HepG2 (cell line): ENCODE data around the gene TLCD3A. TPM values are rescaled to one million over a fixed set of nuclear protein-coding genes. Genes with fewer than 3 reads are reported as not detected.

Experiments
- ARNT2 ChIP-seq: sonication (generic); formaldehyde crosslinking; IDR thresholded peaks from 2 replicates; pipeline ENCODE4 v1.8.0; 2022; ENCODE audit warnings: mild to moderate bottlenecking, low read depth, missing genetic modification reagents, moderate library complexity
- ASH2L ChIP-seq: fragments of 300-600, 200-600 bp; sonication (generic); IDR thresholded peaks from 2 replicates; pipeline ENCODE4 v1.7.0; 2017; ENCODE audit warnings: low read depth, mild to moderate bottlenecking, moderate library complexity, mixed read lengths, low read length; ENCODE audit not compliant: insufficient read length
- HDAC1 ChIP-seq: sonication (generic); formaldehyde crosslinking; IDR thresholded peaks from 2 replicates; pipeline ENCODE4 v1.5.1; 2020; ENCODE audit warnings: mild to moderate bottlenecking, missing genetic modification reagents
- HOXA5 ChIP-seq: sonication (generic); formaldehyde crosslinking; IDR thresholded peaks from 2 replicates; pipeline ENCODE4 v1.4.0; 2020; ENCODE audit warnings: missing genetic modification reagents
- HOXD1 ChIP-seq: sonication (generic); formaldehyde crosslinking; IDR thresholded peaks from 2 replicates; pipeline ENCODE4 v1.5.0; 2020; ENCODE audit warnings: missing genetic modification reagents
- MED13 ChIP-seq: sonication (generic); formaldehyde crosslinking; IDR thresholded peaks from 2 replicates; pipeline ENCODE4 v1.5.0; 2020; ENCODE audit warnings: missing genetic modification reagents
- POLR2G ChIP-seq: fragments of 200-400 bp; formaldehyde crosslinking; IDR thresholded peaks from 2 replicates; pipeline ENCODE4 v1.6.1; 2018; ENCODE audit warnings: mild to moderate bottlenecking, low read depth, low read length, moderate library complexity
- RAD21 ChIP-seq: fragments of 450-650 bp; formaldehyde crosslinking; IDR thresholded peaks from 2 replicates; pipeline ENCODE4 v1.5.0; 2020; ENCODE audit warnings: mild to moderate bottlenecking
- ZNF143 ChIP-seq: sonication (generic); formaldehyde crosslinking; IDR thresholded peaks from 2 replicates; pipeline ENCODE4 v1.4.0; 2020; ENCODE audit warnings: missing genetic modification reagents
- ZNF460 ChIP-seq: sonication (generic); formaldehyde crosslinking; IDR thresholded peaks from 2 replicates; pipeline ENCODE4 v1.5.1; 2020; ENCODE audit warnings: missing genetic modification reagents, mild to moderate bottlenecking, borderline replicate concordance
- ZNF792 ChIP-seq: IDR thresholded peaks from 2 replicates; pipeline ENCODE4 v1.6.1; 2016
- polyA plus RNA-seq, 8 experiments: library from polyadenylated mRNA; depleted of rRNA in 3 of 8; stranded (reverse) in 7 of 8; unstranded in 1 of 8; fragments of >200 nt; fragmentation: Illumina TruSeq in 4 of 8; extraction: Trizol in 4 of 8; gene quantifications; 2 replicates each; pipeline versions ENCODE4 v1.2.1 to v1.2.3, GENCODE V29; 2011 to 2016; ENCODE audit warnings: low read depth in 4 of 8, missing spikeins in 1 of 8, mixed read lengths in 1 of 8; ENCODE audit not compliant: insufficient read depth in 1 of 8
- total RNA-seq, 5 experiments: library from RNA; depleted of rRNA; stranded (reverse); fragments of >200 nt; fragmentation: Illumina TruSeq; extraction: Trizol; gene quantifications; 2 replicates each; pipeline ENCODE4 v1.2.3, GENCODE V29; 2016; ENCODE audit warnings: low read depth in 1 of 5
- TF ChIP-seq, protein P1 (sequence below): sonication (generic); formaldehyde crosslinking; IDR thresholded peaks from 2 replicates; pipeline ENCODE4 v1.4.0; 2020; ENCODE audit warnings: mild to moderate bottlenecking, missing genetic modification reagents
- TF ChIP-seq, protein P2 (sequence below): sonication (generic); formaldehyde crosslinking; IDR thresholded peaks from 2 replicates; pipeline ENCODE4 v1.4.0; 2020; ENCODE audit warnings: mild to moderate bottlenecking, missing genetic modification reagents
- TF ChIP-seq, protein P3 (sequence below): sonication (generic); formaldehyde crosslinking; IDR thresholded peaks from 2 replicates; pipeline ENCODE4 v1.9.0; 2021; ENCODE audit warnings: missing genetic modification reagents, borderline replicate concordance
- TF ChIP-seq, protein P4 (sequence below): sonication (generic); formaldehyde crosslinking; IDR thresholded peaks from 2 replicates; pipeline ENCODE4 v1.4.0; 2020; ENCODE audit warnings: missing genetic modification reagents
- TF ChIP-seq, protein P5 (sequence below): sonication (generic); formaldehyde crosslinking; IDR thresholded peaks from 2 replicates; pipeline ENCODE4 v1.4.0; 2020; ENCODE audit warnings: missing genetic modification reagents

TLCD3A gene
- total and polyA plus RNA-seq, 2 of the 13 experiments (the other 11 are each of a cell fraction or from before 2014, with no cell fraction given) = 25.2 to 46.6 TPM

DNA sequence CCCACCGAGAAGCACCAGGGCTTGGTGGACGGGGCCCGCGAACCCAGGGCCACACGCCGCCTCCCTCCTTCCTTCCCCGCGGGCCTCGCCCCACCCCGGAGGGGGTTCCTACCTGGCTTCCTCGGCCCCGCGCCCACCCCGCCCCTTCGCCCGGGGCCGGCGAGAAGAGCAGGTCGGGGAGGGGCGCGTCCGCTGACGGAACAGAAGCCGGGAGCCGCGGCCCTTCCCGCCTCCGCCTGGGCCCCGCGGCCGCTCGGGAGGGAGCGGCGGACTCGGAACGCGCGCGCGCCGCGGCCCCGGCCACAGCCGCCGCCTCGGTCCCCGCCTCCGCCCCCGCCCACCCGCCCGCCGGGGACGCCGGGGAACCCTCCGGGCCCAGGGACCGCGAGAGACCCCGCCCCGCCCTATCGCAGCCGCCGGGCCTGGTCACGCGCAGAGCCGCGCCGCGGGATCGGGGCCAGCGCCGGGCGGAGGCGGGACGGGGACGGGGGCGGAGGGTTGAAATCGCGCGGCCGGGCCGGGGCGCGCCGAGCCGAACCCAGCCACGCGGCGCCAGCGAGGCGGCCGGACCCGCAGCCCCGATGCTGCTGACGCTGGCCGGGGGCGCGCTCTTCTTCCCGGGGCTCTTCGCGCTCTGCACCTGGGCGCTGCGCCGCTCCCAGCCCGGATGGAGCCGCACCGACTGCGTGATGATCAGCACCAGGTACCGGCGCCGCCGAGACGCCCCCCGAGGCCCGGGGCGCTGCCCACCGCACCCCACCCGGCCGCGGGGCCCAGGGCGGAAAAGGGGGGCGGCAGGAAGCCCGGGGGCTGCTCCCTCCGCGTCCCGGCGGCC lies at the start of gene TLCD3A (continued):
- TF ChIP-seq, protein P1, sequence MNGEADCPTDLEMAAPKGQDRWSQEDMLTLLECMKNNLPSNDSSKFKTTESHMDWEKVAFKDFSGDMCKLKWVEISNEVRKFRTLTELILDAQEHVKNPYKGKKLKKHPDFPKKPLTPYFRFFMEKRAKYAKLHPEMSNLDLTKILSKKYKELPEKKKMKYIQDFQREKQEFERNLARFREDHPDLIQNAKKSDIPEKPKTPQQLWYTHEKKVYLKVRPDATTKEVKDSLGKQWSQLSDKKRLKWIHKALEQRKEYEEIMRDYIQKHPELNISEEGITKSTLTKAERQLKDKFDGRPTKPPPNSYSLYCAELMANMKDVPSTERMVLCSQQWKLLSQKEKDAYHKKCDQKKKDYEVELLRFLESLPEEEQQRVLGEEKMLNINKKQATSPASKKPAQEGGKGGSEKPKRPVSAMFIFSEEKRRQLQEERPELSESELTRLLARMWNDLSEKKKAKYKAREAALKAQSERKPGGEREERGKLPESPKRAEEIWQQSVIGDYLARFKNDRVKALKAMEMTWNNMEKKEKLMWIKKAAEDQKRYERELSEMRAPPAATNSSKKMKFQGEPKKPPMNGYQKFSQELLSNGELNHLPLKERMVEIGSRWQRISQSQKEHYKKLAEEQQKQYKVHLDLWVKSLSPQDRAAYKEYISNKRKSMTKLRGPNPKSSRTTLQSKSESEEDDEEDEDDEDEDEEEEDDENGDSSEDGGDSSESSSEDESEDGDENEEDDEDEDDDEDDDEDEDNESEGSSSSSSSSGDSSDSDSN (CRISPR knock-in tag) = peak; percentile 76
- TF ChIP-seq ASH2L (peak; percentile 54), MED13 (0 out of 2 replicates have a peak, but pooled peaks have one; percentile 25), POLR2G (peak; percentile 62), HOXD1 (CRISPR knock-in tag) (0 out of 2 replicates have a peak, but pooled peaks have one; percentile 70), HDAC1 (0 out of 2 replicates have a peak, but pooled peaks have one; percentile 15), ZNF460 (CRISPR knock-in tag) (no peak), ZNF792 (0 out of 2 replicates have a peak, but pooled peaks have one; percentile 16), ARNT2 (CRISPR knock-in tag) (0 out of 2 replicates have a peak, but pooled peaks have one; percentile 9), HOXA5 (CRISPR knock-in tag) (peak; percentile 56; the same call in 1 of the 2 replicates), RAD21 (CRISPR knock-in tag) (peak; percentile 18; the same call in 1 of the 2 replicates), ZNF143 (CRISPR knock-in tag) (0 out of 2 replicates have a peak, but pooled peaks have one; percentile 3)
- TF ChIP-seq, protein P2, sequence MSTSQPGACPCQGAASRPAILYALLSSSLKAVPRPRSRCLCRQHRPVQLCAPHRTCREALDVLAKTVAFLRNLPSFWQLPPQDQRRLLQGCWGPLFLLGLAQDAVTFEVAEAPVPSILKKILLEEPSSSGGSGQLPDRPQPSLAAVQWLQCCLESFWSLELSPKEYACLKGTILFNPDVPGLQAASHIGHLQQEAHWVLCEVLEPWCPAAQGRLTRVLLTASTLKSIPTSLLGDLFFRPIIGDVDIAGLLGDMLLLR (CRISPR knock-in tag) = 0 out of 2 replicates have a peak, but pooled peaks have one; percentile 17
- TF ChIP-seq, protein P3, sequence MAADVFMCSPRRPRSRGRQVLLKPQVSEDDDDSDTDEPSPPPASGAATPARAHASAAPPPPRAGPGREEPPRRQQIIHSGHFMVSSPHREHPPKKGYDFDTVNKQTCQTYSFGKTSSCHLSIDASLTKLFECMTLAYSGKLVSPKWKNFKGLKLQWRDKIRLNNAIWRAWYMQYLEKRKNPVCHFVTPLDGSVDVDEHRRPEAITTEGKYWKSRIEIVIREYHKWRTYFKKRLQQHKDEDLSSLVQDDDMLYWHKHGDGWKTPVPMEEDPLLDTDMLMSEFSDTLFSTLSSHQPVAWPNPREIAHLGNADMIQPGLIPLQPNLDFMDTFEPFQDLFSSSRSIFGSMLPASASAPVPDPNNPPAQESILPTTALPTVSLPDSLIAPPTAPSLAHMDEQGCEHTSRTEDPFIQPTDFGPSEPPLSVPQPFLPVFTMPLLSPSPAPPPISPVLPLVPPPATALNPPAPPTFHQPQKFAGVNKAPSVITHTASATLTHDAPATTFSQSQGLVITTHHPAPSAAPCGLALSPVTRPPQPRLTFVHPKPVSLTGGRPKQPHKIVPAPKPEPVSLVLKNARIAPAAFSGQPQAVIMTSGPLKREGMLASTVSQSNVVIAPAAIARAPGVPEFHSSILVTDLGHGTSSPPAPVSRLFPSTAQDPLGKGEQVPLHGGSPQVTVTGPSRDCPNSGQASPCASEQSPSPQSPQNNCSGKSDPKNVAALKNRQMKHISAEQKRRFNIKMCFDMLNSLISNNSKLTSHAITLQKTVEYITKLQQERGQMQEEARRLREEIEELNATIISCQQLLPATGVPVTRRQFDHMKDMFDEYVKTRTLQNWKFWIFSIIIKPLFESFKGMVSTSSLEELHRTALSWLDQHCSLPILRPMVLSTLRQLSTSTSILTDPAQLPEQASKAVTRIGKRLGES (CRISPR knock-in tag) = 0 out of 2 replicates have a peak, but pooled peaks have one; percentile 0
- TF ChIP-seq, protein P4, sequence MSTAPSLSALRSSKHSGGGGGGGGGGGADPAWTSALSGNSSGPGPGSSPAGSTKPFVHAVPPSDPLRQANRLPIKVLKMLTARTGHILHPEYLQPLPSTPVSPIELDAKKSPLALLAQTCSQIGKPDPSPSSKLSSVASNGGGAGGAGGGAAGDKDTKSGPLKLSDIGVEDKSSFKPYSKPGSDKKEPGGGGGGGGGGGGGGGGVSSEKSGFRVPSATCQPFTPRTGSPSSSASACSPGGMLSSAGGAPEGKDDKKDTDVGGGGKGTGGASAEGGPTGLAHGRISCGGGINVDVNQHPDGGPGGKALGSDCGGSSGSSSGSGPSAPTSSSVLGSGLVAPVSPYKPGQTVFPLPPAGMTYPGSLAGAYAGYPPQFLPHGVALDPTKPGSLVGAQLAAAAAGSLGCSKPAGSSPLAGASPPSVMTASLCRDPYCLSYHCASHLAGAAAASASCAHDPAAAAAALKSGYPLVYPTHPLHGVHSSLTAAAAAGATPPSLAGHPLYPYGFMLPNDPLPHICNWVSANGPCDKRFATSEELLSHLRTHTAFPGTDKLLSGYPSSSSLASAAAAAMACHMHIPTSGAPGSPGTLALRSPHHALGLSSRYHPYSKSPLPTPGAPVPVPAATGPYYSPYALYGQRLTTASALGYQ = no peak
- TF ChIP-seq, protein P5, sequence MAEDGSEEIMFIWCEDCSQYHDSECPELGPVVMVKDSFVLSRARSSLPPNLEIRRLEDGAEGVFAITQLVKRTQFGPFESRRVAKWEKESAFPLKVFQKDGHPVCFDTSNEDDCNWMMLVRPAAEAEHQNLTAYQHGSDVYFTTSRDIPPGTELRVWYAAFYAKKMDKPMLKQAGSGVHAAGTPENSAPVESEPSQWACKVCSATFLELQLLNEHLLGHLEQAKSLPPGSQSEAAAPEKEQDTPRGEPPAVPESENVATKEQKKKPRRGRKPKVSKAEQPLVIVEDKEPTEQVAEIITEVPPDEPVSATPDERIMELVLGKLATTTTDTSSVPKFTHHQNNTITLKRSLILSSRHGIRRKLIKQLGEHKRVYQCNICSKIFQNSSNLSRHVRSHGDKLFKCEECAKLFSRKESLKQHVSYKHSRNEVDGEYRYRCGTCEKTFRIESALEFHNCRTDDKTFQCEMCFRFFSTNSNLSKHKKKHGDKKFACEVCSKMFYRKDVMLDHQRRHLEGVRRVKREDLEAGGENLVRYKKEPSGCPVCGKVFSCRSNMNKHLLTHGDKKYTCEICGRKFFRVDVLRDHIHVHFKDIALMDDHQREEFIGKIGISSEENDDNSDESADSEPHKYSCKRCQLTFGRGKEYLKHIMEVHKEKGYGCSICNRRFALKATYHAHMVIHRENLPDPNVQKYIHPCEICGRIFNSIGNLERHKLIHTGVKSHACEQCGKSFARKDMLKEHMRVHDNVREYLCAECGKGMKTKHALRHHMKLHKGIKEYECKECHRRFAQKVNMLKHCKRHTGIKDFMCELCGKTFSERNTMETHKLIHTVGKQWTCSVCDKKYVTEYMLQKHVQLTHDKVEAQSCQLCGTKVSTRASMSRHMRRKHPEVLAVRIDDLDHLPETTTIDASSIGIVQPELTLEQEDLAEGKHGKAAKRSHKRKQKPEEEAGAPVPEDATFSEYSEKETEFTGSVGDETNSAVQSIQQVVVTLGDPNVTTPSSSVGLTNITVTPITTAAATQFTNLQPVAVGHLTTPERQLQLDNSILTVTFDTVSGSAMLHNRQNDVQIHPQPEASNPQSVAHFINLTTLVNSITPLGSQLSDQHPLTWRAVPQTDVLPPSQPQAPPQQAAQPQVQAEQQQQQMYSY = 0 out of 2 replicates have a peak, but pooled peaks have one; percentile 16
